Naive B cell (primary cell): ENCODE measurements around the gene CEMIP. TPM values are rescaled to one million over a fixed set of nuclear protein-coding genes. Genes with fewer than 3 reads are reported as not detected.
A peak's percentile ranks its signal among the peaks of the same experiment; 100 is the strongest.

Source experiments
- ATAC-seq, 2 donors: fragments of 150-1000 bp; cut with Tn5 transposase; 2 replicates each; pipeline ENCODE4 v1.10.0; 2021; ENCODE audit warnings: low read depth in 2 of 2, mild to moderate bottlenecking in 2 of 2, moderate library complexity in 2 of 2
- DNase-seq: peaks from one replicate; pipeline ENCODE4 v3.0.0; 2022
- H3K27ac Mint-ChIP-seq, 6 donors: one replicate each; pipeline ENCODE4 v1.8.0; 2020 to 2022; ENCODE audit warnings: mild to moderate bottlenecking in 6 of 6, mixed read lengths in 6 of 6, moderate library complexity in 5 of 6, inconsistent platforms in 2 of 6
- H3K27me3 Mint-ChIP-seq, 3 donors: one replicate each; pipeline ENCODE4 v1.8.0; 2021 to 2022; ENCODE audit warnings: mixed read lengths in 3 of 3, mild to moderate bottlenecking in 1 of 3
- H3K36me3 Mint-ChIP-seq, 2 donors: one replicate each; pipeline ENCODE4 v1.8.0; 2020 to 2022; ENCODE audit warnings: mixed read lengths in 2 of 2, inconsistent platforms in 1 of 2, mild to moderate bottlenecking in 1 of 2
- H3K4me1 Mint-ChIP-seq, 3 donors: one replicate each; pipeline ENCODE4 v1.8.0; 2020 to 2022; ENCODE audit warnings: mixed read lengths in 3 of 3, inconsistent platforms in 1 of 3, mild to moderate bottlenecking in 1 of 3, moderate library complexity in 1 of 3
- H3K4me3 Mint-ChIP-seq, 8 donors: one replicate each; pipeline ENCODE4 v1.8.0; 2020 to 2022; ENCODE audit warnings: mild to moderate bottlenecking in 8 of 8, mixed read lengths in 8 of 8, moderate library complexity in 8 of 8, inconsistent platforms in 2 of 8
- H3K9me3 Mint-ChIP-seq, 7 donors: one replicate each; pipeline ENCODE4 v1.8.0; 2020 to 2022; ENCODE audit warnings: mixed read lengths in 7 of 7, mild to moderate bottlenecking in 5 of 7, inconsistent platforms in 2 of 7, moderate library complexity in 1 of 7
- polyA plus RNA-seq, 6 donors: library from polyadenylated mRNA; unstranded; fragments of 300-500 nt; fragmentation: Illumina TruSeq; gene quantifications; one replicate each; pipeline ENCODE4 v1.2.3, GENCODE V29; 2021; ENCODE audit warnings: low read depth in 6 of 6

Gene CEMIP
- polyA plus RNA-seq, 6 donors from 2014 or later: 0.03 to 0.12 (median 0.05) TPM; not detected in 3

DNA sequence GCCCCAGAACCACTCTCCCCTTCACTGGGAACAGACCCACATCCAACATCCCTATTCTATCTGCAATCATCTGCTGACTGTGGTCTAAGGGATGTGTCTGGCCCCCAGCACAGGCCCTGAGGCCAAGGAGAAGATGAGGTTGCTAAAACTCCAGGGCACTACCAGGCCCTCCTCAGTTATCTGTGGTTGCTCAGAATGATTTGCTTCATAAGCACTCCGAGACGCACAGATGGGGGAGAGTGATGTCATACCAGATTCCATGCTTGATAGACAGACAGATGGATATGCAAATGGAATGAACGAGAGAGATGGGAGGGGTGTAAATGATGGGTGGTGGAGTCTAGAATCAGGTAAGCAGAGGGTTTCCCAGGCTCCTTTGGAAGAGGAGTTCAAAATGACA lies 57.8 kb downstream of the CEMIP start:
- no peaks in the 10 kb centered on the region for H3K36me3 Mint-ChIP-seq
- H3K27ac Mint-ChIP-seq: peak overlapping the region in 2 of 6 donors; percentile 5 to 44
- ATAC-seq: no peak
- no peaks in the 10 kb centered on the region for H3K9me3 Mint-ChIP-seq
- no peaks in the 10 kb centered on the region for H3K4me1 Mint-ChIP-seq
- DNase-seq: no peak
- H3K27me3 Mint-ChIP-seq: peaks cover 0 to 15% (median 0%) of the 10 kb centered on the region in 3 donors
- H3K4me3 Mint-ChIP-seq: no peak overlapping the region

DNA sequence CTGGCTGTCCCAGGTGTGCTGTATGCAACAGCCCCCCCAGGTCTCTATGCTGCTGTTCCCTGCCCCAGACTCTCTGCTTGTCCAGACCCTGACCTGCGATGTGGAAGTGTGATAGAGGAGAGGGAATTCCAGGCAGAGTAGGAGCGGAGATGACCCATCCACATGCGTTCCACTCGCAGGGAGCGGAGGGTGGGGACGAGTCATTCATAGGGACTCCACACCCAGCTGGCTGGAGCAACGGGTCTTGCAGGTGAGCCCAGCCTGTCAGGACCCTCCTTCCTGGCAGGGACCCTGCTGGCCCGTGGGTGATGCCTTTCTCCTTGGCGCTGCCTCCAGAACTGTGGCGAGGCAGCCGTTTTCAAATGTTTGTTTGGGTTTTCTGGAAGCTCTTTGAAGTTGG lies 58.8 kb downstream of the CEMIP start:
- H3K27ac Mint-ChIP-seq: peak overlapping the region in 1 of 6 donors; percentile 69
- ATAC-seq: no peak
- no peak overlapping the region for H3K4me3 Mint-ChIP-seq

DNA sequence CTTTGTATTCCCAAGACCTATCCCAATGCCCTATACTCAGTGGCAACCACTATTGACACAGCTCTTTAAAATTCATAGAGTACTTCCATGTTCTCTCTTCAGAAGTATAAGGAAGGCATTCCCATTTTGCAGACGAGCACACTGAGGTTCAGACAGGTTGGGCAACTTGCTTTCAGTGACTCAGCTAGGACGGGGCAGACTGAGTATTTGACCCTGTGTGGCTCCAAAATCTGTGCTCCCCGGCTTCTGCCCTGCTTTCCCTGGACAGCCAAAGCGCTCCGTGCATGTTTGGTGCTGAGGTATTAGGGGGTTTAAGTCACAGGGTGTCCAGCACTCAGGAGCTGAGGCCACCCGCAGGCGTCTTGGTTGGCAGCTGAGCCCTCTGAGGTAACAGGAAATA lies 59.5 kb downstream of the CEMIP start:
- Mint-ChIP-seq H3K9me3 (no peaks in the 10 kb centered on the region), H3K4me3 (no peak overlapping the region), H3K27me3 (peaks cover 0 to 15% (median 0%) of the 10 kb centered on the region in 3 donors)

More for the DNA sequence above, 58.8 kb downstream of the CEMIP start:
- no peak for DNase-seq
- H3K4me1 Mint-ChIP-seq: no peaks in the 10 kb centered on the region
- H3K36me3 Mint-ChIP-seq: no peaks in the 10 kb centered on the region
- H3K27me3 Mint-ChIP-seq: peaks cover 0 to 15% (median 0%) of the 10 kb centered on the region in 3 donors
- H3K9me3 Mint-ChIP-seq: no peaks in the 10 kb centered on the region

DNA sequence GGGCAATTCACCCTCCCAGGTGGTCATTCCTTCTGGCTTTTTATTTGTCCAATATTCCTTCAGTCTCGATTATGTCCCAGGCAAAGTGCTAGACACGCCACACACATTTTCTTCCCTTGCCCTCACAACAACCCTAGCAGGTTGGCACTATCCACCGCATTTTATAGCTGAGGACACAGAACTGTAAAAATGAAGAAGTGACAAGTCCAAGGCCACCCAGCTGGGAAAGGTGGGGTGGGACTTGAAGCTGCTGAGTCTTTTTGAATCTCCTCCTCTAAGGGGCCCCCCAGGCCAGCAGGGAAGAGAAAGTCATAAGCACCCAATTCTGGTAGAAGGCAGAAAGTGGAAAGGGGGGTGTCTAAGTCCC lies 60.6 kb downstream of the CEMIP start:
- Mint-ChIP-seq H3K4me1 (no peaks in the 10 kb centered on the region), H3K27ac (no peak overlapping the region), H3K4me3 (no peak overlapping the region), H3K36me3 (no peaks in the 10 kb centered on the region), H3K27me3 (peaks cover 0 to 15% (median 0%) of the 10 kb centered on the region in 3 donors), H3K9me3 (no peaks in the 10 kb centered on the region)
- no peak for ATAC-seq
- no peak for DNase-seq

More for the DNA sequence above, 59.5 kb downstream of the CEMIP start:
- no peak for DNase-seq
- no peaks in the 10 kb centered on the region for H3K4me1 Mint-ChIP-seq
- no peak for ATAC-seq
- no peak overlapping the region for H3K27ac Mint-ChIP-seq
- H3K36me3 Mint-ChIP-seq: no peaks in the 10 kb centered on the region

DNA sequence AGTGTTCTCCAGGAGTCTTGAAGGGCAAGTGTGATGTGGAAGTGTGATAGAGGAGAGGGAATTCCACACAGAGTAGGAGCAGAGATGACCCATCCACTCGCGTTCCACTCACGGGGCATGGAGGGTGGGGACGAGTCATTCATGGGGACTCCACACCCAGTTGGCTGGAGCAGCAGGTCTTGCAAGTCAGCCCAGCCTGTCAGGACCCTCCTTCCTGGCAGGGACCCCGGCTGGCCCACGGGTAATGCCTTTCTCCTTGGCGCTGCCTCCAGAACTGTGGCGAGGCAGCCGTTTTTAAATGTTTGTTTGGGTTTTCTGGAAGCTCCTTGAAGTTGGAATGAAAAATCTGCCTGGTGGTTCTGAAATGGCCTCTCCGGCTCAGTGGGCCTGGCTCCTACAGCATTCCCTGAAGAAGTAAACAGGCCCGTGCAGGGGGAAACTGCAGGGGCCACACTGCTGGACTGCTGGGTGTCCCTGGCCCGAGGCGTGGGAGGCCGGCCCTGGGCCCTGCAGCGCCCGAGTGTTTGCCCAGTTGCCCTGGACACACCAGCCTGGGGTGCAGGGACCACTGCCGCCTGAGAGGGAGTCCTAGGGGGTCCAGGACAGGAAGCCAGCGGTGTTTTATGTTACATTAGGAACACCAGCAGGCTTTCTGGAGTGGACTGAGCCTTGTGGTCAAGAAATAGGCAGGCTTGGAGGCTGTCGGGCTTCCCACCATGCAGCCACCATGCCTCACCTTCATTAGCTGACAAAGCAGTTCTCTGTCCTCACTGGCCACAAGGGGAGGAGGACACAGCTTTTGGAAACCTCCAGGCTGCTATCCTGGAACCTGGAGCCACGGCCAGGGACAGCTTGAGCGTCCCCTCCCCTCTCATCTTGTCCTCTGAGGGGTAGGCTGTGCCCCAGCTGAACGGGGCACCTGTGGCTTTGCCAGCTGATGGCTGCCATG lies 61.3 kb downstream of the CEMIP start:
- no peaks in the 10 kb centered on the region for H3K36me3 Mint-ChIP-seq
- H3K9me3 Mint-ChIP-seq: no peaks in the 10 kb centered on the region
- no peak overlapping the region for H3K27ac Mint-ChIP-seq
- H3K4me1 Mint-ChIP-seq: no peaks in the 10 kb centered on the region
- H3K4me3 Mint-ChIP-seq: no peak overlapping the region
- DNase-seq (no peak), ATAC-seq (no peak)
- peaks cover 0 to 15% (median 0%) of the 10 kb centered on the region in 3 donors for H3K27me3 Mint-ChIP-seq

DNA sequence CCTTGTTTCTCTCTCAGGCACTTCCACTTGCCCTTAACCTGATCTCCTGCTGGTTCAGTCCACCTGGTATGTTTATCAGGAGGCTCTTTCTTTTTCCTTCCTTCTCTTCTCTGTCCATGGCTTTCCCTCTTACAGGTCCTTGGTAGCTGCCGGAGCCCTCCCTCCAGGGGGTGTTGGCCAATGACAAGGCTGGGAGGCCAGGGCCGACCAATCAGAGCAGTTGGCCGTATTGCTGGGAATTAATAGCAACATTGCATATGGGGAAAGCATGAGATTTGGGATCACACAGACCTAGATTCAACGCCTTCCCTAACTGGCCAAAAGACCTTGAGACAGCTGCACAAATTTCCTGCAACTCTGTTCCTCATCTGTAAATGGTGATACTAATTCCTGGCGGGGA lies 62.4 kb downstream of the CEMIP start:
- H3K27ac Mint-ChIP-seq: peak overlapping the region in 1 of 6 donors; percentile 56
- no peak for ATAC-seq
- H3K27me3 Mint-ChIP-seq: peaks cover 0 to 15% (median 0%) of the 10 kb centered on the region in 3 donors

DNA sequence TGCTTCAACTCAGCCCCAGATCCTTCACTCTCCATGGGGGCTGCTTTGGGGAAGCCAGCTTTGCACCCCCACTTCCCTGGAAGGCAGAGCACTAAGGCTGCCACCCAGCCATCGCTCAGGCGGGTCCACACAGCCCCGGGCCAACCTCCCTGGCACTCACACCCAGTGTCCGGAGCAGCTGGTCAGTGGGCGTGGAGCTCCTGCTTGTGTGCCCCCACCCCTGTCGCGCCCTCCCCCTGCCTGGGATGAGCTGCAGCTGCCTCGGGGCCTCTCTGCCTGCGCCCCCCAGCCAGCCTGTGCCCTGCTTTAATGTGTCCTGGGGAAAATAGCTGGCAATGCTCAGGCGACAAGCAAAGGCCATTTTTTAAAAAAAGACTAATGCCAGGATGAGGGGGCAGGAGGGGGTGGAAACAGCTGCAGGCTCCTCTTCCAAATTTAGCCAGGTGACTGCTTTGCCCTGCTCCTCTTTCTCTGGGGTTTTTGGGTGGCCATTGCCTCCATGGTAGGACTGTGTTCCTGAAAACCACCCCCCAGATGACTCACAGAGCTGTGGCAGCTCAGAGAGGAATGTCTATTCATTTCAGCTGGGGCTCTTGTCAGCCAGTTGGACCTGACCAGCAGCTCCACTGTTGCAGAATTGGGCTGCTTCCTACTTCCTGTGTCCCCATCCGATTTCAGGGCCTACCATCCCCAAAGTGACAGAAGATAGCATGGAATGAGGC lies 65.0 kb downstream of the CEMIP start:
- no peaks in the 10 kb centered on the region for H3K4me1 Mint-ChIP-seq
- no peak overlapping the region for H3K27ac Mint-ChIP-seq
- no peaks in the 10 kb centered on the region for H3K9me3 Mint-ChIP-seq
- no peaks in the 10 kb centered on the region for H3K36me3 Mint-ChIP-seq
- no peak overlapping the region for H3K4me3 Mint-ChIP-seq
- no peak for DNase-seq
- ATAC-seq: no peak
- peaks cover 0 to 1% (median 0%) of the 10 kb centered on the region in 3 donors for H3K27me3 Mint-ChIP-seq

More for the DNA sequence above, 62.4 kb downstream of the CEMIP start:
- Mint-ChIP-seq H3K9me3 (no peaks in the 10 kb centered on the region), H3K4me1 (no peaks in the 10 kb centered on the region), H3K36me3 (no peaks in the 10 kb centered on the region), H3K4me3 (no peak overlapping the region)
- DNase-seq: no peak

DNA sequence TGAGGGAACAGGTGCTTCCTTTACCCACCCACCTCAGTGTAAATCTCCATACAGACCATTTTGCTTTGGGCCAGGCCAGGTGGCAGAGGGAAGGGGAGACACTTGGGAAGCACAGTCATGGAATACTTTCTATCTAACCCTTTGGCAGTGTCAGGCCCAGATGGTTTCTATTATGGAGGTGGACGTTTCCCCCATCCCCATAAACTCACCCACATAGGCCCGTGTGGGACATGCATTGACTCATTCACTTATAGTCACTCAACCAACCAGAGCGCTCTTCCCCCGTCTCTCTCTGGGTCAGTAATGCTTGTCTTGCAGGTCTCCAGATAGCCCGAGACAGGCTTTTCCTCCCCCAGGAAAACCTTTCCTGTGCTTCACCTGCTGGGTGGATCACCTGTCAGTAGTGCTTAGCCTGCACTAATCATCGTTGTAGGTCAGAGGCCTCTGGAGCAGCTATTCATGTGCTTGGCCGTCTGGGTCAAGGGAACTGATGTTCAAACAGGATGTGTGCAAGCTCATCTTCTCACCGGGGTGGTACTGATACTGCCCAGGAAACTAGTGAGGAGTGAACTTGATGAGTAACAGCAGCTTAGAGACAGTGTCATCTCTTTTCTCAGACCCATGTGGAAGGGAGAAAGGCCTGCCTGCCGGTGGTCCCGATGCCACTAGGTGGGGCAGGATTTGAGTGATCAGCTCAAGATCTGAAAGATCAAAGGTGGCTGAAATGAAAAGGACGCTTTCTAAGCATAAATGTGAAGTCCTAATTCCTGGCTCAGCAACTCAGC lies 67.1 kb downstream of the CEMIP start:
- Mint-ChIP-seq H3K27me3 (peaks cover 0 to 10% (median 9%) of the 10 kb centered on the region in 3 donors), H3K4me1 (no peaks in the 10 kb centered on the region), H3K36me3 (no peaks in the 10 kb centered on the region), H3K9me3 (no peaks in the 10 kb centered on the region), H3K27ac (no peak overlapping the region), H3K4me3 (no peak overlapping the region)
- DNase-seq (no peak), ATAC-seq (no peak)

DNA sequence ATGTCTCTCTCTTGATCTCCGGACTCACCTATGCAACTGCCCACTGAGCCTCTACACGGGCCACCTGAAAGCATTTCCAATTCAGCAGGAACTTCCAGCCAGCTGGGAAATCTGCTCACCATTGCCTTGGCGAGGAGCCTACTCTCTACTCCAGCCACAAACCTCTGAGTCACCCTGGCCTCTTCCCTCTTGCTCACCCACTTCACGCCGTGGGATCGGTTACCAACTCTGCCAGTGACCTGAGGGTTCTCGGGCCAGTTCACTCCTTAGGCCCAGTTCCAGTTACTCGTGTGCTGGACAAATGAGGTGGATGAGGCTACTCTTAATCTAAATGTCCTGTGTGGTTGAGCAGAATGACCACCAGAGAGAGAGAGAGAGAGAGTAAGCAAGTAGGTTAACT lies 70.1 kb downstream of the CEMIP start:
- ATAC-seq (no peak), DNase-seq (no peak)
- H3K4me1 Mint-ChIP-seq: no peaks in the 10 kb centered on the region
- H3K9me3 Mint-ChIP-seq: no peaks in the 10 kb centered on the region
- no peaks in the 10 kb centered on the region for H3K36me3 Mint-ChIP-seq
- peaks cover 0 to 10% (median 9%) of the 10 kb centered on the region in 3 donors for H3K27me3 Mint-ChIP-seq
- no peak overlapping the region for H3K4me3 Mint-ChIP-seq
- peak overlapping the region in 1 of 6 donors; percentile 58 for H3K27ac Mint-ChIP-seq

DNA sequence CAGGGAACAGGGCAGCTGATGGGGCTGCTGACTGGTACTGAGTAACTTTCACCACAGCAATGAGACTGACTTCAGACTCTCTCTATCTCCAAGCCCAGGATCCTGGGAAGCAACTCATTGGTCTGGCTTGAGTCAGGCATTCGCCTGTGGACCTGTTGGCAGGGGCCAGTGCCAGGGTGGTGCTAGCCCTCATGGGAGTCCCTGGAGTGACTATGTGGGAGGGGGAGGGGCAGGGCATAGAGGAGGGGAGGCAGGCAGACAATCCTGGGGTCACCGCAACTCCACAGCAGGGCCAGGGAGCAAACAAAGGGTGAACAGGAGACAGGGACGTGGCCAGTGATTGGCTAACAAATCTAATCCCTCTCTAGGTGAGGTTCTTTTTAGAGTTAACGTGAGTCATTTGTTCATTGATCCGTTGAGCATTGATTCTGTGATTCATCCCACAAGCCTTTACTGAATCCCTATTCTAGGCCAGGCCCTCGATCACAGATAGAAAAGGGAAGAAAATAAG lies 71.8 kb downstream of the CEMIP start:
- Mint-ChIP-seq H3K36me3 (no peaks in the 10 kb centered on the region), H3K4me1 (no peaks in the 10 kb centered on the region), H3K9me3 (no peaks in the 10 kb centered on the region), H3K4me3 (no peak overlapping the region), H3K27ac (no peak overlapping the region), H3K27me3 (peaks cover 0 to 10% (median 9%) of the 10 kb centered on the region in 3 donors)
- no peak for DNase-seq
- ATAC-seq: no peak

DNA sequence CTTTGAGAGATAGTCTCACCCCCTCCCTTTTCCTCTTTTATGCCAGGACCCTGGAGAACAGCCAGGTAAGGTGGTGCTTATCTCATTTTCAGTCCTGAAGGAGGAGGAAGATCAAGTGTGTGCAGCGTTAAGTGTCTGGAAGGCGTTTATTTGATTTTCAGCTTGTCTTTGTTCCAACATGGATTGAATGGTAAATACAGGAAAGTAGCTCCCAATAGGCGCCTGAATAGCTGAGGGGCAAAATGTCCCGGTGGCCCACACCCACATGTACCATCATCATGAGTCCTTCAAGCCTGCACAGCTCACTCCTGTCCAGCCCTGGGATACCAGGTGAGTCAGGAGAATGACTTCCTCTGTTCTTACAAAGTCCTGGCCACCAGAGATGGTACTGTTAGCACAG lies 73.5 kb downstream of the CEMIP start:
- ATAC-seq: no peak
- Mint-ChIP-seq H3K4me1 (no peaks in the 10 kb centered on the region), H3K27ac (no peak overlapping the region), H3K36me3 (no peaks in the 10 kb centered on the region), H3K9me3 (no peaks in the 10 kb centered on the region), H3K27me3 (peaks cover 0 to 10% (median 9%) of the 10 kb centered on the region in 3 donors), H3K4me3 (no peak overlapping the region)
- no peak for DNase-seq

DNA sequence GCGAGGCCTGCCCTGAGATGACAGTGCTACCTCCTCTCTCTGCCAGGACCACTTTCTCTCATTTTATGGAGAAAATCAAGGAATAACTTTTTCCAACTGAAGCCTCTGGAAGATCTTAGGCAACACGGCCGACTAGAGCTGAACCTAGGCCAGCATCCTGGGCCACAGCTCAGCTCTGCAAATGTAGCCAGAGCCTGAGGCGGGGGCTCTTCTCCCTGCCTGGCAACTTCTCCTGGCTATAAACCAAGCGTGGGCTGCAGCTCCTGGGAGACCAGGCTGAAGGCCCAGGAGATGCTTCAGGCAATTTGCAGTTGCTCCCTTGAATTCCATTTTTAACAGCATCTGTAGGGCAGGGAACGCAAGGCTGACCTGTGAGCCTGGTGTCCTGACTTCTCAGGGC lies 74.9 kb downstream of the CEMIP start:
- no peak overlapping the region for H3K27ac Mint-ChIP-seq

DNA sequence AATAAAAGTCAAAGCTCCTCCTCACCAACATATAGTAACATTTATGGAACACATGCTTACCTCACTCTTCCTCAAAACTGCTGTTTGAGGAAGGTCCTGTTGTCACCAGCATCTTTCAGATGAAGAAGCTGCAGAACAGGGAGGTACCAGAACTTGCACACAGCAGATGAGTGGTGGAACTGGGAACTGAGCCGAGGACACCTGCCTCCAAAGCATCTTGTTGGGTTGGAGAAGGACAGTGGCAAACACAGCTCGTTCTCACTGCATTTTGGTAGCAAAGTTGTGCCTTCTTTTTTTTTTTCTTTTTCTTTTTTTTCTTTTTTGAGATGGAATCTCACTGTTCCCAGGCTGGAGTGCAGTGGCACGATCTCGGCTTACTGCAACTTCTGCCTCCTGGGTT lies 76.0 kb downstream of the CEMIP start:
- no peak overlapping the region for H3K4me3 Mint-ChIP-seq
- H3K9me3 Mint-ChIP-seq: no peaks in the 10 kb centered on the region
- no peaks in the 10 kb centered on the region for H3K4me1 Mint-ChIP-seq
- no peak overlapping the region for H3K27ac Mint-ChIP-seq
- no peaks in the 10 kb centered on the region for H3K27me3 Mint-ChIP-seq
- DNase-seq (no peak), ATAC-seq (no peak)
- H3K36me3 Mint-ChIP-seq: no peaks in the 10 kb centered on the region

More for the DNA sequence above, 74.9 kb downstream of the CEMIP start:
- no peak overlapping the region for H3K4me3 Mint-ChIP-seq
- DNase-seq: no peak
- H3K27me3 Mint-ChIP-seq: peaks cover 0 to 9% (median 9%) of the 10 kb centered on the region in 3 donors
- H3K36me3 Mint-ChIP-seq: no peaks in the 10 kb centered on the region
- H3K4me1 Mint-ChIP-seq: no peaks in the 10 kb centered on the region
- no peaks in the 10 kb centered on the region for H3K9me3 Mint-ChIP-seq
- ATAC-seq: no peak
